NCI-H128 (cell line): ENCODE data around the gene TYW1B.
"Not testable (repeated sequence)": the region's sequence is repeated elsewhere in the genome, so short reads cannot be mapped to it uniquely, and the experiment has no call there.

Experiments
- DNase-seq: peaks from one replicate; lab custom pipeline; 2025; ENCODE audit not compliant: unreplicated experiment; lab: John Stamatoyannopoulos, UW

TYW1B gene

DNA sequence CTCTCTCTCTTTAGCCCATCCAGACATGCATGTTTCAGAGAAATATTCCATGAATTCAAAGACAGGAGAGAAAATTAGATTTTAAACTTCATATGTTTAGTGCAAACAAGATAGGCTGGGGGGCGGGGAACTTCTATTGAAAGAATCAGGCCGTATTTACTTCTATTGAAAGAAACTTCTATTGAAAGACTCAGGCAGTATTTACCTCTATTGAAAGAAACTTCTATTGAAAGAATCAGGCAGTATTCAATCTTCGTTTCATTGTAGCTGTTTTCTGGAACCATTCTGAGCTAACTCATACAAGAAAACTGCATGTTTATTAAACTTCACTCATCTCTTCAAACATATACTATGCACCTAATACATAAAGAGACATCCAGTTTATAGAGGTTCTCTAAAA, 123.1 kb downstream of the TYW1B start:
- DNase-seq, result no peak

DNA sequence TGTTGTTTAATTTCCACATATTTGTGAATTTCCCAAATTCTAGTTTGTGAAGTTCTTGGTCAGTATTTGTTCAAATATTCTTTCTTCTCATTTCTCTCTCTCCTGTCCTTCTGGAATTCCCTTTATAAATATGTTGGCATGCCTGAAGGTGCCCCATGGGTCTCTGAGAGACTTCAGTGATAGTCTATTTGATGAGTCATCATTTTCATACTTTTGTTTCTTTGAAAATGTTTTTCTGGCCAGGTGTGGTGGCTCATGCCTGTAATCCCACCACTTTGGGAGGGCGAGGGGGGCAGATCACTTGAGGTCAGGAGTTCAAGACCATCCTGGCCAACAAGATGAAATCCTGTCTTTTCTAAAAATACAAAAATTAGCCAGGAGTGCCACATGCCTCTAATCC, 127.5 kb downstream of the TYW1B start:
- not testable (repeated sequence) for DNase-seq

DNA sequence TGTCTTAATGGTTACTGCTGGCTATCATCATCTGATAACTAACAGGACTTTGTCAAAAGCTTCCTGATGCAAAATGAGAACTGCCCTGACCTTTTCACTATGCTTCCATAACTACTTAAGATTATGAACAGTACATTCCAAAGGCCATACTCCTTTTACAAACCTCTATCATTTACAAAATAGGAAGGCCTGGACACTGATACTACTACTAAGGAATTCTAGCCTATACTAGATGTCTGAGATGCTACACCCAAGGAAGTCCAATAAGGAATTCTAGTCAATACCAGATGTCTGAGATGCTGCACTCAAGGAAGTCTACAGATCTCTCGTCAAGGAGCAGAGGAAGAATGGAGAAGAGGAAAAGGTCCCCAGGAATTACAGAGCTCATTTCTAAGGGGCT, 130.9 kb downstream of the TYW1B start:
- DNase-seq, result not testable (repeated sequence)

DNA sequence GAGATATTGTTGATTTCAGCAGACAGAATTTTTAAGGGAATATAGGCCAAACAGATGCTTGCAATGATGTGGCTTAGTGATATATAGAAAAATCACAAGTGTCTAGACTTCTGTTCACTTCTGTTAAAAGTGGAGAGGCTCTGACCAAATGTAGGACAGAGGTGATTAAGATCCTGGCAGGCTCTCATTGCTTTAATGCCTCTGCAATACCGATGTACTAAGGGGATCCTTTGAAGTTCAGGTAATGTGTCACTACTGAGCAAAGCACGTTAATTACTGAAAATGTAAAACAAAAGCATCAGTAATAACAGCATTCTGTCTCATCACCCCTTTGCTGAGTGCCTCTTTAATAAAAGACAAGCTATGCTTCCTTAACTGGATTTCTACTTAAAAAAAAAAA, 131.4 kb downstream of the TYW1B start:
- not testable (repeated sequence) for DNase-seq

DNA sequence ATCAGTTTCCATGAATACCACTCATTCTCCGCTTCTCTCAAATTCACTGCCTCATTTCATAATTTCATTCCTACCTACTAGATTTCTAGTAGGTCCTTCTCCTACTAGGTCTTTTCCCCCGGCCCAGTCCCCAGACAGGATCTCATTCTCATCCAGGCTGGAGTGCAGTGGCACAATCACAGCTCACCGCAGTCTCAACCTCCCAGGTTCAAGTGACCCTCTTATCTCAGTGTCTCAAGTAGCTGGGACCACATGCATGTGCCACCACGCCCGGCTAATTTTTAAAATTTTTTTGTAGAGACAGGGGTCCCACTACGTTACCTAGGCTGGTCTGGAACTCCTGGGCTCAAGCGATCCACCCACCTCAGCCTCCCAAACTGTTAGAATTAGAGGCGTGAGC, 132.5 kb downstream of the TYW1B start:
- DNase-seq, result not testable (repeated sequence)

DNA sequence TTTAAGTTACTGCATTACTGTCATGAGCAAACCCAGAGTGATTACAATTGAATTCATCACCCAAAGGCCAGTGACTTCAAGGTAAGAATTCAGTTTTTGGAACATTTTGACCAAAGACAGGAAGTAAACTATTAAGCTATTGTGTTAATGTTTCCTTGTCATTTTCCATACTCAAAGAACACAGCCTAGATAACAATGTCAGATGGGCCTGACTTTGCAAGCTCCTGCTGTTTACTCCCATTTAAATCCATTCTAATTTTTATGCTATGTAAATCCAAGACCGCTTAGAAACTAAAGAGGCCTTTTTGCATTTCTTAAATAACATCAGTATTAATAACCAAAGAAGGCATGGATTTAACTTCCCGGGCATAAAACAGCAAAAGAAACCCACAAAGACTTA, 136.6 kb downstream of the TYW1B start:
- not testable (repeated sequence) for DNase-seq

DNA sequence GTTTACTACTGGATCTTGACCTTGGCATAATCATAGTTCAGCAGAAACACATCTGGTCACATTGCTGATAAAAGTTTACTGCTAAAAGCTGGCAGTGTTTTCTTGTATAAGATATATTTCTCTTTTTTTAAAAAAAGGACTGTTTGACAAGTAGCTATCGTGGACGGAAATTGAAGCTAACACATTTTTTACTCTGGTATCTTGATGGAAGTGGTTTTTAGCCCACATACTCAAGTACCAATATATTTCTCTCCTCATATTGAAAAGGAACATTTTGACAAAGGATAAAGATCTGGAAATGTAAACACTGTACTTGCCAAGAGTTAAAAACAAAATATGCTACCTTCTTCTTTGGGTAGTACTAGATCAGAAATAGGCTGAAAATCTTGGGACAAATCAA, 137.8 kb downstream of the TYW1B start:
- not testable (repeated sequence) for DNase-seq

DNA sequence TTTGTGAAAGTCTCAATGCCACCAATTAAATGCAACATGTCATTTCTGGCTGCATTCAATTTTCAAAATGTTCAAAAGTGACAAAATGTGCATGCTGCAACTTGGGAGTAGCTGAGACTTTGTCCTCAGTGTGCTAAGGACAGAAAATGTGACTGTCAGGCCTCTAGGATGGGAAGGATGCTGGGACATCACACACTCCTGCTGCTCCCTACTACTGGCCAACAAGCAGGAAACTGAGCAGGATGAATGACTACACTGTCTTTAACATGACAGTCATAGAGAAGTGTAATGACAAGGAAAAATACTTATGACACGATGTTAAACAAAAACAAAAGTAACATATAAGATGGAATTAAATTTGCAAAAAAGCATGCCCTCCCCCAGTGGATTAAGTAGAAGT, 138.7 kb downstream of the TYW1B start:
- DNase-seq, result not testable (repeated sequence)

DNA sequence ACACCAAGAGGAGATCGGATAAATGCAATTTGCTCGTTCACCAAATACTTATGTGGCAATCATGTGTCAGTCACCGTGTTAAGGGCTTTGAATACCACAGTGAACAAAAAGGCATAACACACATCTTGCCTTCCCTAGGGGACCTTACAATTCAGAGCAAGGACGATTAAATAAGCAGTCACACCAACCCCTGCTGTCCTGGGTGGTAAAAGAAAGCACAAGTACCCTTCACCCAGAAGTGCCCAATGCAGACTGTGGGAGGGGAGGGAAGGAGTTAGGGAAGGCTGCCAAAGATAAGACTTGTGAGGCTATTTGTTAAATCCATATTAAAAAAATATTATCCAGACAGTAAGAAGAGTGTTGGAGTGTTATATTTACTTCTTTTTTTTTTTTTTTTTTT, 146.8 kb downstream of the TYW1B start:
- DNase-seq, result not testable (repeated sequence)

DNA sequence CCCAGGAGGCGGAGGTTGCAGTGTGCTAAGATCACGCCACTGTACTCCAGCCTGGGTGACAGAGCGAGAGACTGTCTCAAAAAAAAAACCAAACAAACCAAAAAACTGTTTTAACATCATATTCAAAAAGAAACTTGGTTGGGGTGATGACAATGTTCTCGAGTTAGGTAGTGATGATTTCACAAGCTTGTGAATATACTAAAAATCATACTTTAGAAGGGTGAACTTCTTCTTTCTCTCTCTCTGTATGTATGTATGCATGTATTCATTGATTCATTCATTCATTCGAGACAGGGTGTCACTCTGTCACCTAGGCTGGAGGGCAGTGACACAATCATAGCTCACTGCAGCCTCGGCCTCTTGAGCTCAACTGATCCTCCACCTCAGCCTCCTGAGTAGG, 151.1 kb downstream of the TYW1B start:
- DNase-seq, result not testable (repeated sequence)

DNA sequence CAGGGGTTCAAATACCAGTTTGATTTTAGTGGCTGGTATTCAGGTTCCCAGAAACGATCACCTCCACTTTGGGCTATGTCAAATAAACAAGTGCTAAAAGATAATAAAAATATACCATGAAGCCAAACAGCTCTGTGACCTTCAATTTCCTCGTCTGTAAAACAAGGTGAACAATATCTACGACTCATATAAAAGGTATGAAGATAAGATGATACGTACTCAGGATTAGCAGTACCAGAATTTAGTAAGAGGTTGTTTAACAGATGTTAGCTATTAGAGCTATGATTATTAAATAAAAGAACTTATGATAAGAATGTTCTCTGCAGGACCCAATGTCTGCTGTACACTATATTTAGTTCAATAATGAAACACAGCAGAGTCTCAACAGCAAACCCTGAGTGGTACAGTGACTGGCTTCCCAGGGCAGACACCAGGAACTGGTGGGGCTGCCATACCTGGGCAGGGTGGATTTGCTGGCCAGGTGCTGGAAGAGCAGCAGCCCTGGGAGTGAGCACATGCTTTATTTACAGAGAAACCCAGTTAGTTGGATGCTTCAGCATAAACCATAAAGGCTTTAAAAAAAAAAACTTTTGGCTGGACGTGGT, 151.8 kb downstream of the TYW1B start:
- not testable (repeated sequence) for DNase-seq

DNA sequence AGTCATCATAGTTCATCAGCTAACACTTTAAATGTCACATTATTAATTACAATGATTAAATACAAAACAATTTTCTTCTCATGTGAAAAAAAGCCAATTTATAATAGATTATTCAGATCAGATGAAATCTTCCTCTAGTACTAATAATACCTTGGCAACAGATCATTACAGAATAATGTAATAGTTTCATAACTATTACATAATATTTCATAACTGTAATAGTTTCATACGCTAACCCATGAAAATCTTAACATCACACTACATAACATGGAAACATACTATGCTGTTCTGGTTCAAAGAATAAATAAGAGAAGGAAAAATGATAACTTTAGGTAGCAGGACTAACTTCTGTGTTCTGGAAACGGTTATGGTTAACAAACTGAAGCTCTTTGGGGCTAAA, 152.3 kb downstream of the TYW1B start:
- DNase-seq, result not testable (repeated sequence)

DNA sequence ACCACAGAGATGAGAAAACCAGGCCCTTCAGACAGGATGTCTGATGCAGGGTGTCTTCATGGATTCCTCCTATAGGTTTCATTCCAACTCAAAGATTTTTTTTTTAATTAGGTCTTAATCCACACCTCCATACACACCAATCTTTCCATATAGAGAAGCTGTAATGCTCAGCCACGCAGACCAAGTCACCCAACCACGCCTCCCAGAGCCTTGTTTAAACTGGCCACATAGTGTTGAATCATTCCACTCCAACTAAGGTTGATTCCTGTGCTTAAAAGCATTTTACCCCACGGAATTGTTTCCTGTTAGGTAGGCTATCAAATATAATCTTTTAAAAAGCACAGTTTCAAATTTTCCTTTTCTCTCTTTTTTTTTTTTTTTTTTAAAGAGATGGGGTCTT, 153.6 kb downstream of the TYW1B start:
- DNase-seq, result no peak

DNA sequence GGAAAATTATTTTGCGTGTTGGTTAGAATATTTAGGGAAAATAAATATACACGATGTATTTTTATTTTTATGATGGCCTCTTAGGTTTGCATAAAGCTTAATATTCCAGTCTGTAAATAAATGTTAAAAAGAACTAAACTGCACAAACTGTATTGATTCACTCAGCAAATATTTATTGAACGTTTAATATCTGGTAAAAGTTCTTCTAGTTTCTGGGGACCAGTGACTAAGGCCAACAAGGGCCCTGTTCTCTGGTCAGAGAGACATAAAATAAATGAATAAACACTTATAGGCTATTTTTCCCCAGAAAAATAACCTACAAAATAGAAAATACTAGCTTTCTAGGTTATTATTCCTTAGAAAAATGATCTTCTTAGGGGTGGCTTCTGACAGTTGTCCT, 157.2 kb downstream of the TYW1B start:
- DNase-seq, result not testable (repeated sequence)

DNA sequence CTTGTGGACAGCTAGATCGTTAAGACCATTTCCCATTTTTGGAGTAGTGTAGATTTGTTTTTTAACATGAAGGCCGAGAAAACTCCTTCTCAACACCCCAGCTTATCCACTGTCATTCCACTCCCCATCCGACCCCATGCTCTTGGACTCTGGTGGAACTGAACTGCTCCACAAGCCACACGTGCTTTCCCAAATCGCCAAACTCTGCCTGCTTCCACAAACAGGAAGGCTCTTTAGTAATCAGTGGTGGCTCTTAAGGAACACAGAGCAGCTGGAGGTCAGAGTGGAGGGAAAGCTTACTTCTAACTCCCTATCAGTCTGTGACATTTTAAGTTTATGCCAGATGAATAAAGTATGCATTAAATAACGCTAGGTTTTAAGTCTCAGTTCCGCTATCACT, 159.6 kb downstream of the TYW1B start:
- not testable (repeated sequence) for DNase-seq

DNA sequence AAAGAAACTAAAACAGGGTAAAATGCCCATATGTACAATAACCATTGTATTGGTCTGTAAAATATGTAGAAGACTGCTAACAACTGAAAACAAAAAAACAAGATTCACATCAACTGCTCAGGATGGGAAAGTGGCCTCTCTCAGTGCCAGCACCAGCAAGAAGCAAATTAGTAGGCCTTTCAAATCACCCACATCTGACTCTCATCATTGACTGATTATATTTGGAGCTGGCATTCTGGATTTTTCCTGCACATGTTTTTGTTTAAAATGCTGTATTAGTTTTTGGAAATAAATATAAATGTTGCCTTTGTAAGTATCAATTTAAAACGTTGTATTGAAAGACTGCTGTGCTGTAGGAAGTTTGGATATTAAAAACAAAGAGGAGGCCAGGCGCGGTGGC, 161.0 kb downstream of the TYW1B start:
- not testable (repeated sequence) for DNase-seq

DNA sequence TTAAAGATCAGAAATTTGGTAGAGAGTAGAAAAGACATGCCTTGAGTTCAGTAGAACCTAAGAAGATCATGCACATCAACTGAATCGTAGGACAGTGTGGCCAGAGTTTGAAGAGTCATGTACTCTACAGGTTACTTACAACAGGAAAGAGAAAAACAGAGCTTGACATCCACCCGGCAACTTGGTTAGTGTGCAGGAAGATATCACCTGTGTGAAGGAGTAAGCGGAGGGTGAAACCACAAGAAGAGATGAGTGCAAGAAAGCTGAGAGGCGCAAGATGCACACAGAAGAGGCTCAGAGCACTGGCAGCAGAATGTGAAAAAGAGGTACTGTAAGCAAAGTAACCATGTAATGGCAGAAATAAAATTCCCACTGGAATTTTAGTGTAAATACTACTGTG, 179.4 kb downstream of the TYW1B start:
- not testable (repeated sequence) for DNase-seq

DNA sequence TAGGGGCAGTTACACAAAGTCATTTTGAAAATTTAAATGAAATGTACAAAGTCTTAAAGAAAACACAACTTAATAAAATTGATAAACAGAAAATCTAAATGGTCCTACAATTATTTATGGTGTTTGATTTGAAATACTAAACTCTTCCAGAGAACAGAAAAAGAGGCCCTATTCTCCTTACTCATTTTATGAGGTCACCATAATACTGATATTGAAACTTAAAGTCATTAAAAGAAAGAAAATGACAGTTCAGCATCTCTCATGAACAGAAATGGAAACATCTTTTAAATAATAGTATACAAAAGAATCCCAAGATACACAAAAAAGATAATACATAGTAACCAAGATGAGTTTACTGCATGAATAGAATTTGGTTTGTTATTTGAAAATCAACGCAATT, 184.3 kb downstream of the TYW1B start:
- not testable (repeated sequence) for DNase-seq

DNA sequence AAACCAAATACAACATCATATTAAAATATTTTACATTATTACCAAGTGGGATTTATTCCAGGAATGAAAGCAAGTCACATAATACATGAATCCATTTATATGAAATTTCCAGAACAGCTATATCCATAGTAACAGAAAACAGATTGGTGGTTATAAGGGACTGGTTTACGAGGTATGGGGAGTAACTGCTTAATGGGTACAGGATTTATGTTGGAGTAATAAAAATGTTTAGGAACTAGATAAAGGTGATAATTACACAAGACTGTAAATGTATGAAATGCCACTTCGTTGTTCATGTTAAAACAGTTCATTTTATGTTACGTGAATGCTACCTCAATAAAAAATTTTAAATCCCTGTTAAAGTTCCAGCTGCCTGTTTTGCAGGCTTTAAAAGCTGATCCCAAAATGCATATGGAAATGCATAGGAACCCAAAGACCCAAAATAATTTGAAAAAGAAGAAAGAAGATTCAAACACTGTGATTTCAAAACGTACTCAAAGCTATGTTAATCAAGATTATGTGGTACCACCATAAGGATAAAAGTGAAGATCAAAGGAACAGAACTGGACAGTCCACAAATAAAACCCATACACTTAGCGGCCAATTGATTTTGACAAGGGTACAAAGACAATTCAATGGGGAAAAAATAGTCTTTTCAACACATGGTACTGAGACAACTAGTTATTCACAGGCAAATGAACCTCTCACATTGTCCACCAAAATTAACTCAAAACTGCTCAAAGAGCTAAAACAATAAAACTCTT, 186.3 kb downstream of the TYW1B start:
- DNase-seq, result not testable (repeated sequence)

DNA sequence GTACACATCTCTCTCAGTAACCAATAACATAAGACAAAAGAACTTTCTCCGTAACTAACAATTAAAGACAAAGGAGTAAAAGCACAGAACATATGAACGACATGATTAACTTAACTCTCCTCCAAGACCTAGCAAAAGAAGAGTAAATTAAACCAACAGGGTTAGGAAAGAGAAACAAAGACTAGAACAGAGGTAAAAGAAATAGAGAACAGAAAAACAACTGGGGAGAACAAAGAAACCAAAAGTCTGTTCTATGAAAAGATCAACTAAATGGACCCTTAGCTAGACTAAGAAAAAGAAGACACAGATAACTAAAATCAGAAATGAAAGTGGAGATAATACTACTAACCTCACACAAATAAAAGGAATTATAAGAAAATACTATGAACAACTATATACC, 187.3 kb downstream of the TYW1B start:
- not testable (repeated sequence) for DNase-seq

DNA sequence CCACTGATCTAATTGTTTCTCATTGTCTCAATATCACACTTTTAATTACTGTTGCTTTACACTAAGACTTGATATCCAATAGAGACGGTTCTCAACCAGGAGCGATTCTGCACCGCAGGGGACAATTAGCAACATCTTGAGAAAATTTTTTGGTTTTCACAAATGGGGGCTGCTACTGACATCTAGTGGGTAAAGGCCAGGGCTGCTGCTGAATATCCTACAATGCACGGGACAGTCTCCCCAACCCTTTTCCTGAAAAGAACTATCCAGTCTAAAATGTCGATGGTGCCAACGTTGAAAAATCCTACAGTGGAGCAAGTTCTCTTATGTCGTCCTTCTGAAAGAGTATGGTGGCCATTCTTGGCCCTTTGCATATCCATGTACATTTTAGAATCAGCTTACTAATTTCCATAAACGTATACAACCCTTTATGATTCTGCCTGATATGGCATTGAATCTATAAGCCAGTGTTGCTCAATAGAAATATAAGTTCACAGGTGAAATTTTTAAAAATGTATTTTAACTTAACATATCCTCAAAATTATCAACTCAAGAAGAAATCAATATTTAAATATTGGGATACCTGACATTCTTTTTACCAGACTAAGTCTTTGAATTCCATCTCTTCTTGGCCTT, 192.6 kb downstream of the TYW1B start:
- DNase-seq, result not testable (repeated sequence)

DNA sequence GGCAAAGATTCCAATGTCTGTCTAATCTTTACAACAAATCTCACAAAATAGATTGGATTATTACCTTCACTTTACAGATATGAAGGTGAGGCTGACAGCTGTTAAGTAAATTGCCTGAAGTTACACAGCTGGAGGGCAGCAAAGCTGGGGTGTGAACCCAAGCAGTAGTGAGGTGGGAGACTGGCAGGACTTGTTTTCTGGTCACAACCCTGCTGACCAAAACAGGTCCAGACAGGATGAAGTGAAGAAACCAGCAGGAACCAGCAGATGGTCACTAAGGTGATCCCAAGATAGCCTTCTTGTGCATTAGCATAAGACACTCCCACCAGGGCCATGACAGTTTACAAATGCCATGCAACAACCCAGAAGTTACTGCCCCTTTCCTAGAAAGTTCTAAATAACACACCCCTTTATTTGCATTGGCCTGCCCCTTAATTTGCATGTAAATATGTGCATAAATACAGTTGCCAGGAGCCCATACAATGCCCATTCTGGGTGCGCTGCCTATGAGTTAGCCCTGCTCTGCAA, 195.2 kb downstream of the TYW1B start:
- not testable (repeated sequence) for DNase-seq
